Liver (tissue), 9 donors: ENCODE measurements around the gene CD6. TPM values are rescaled to one million over a fixed set of nuclear protein-coding genes. Genes with fewer than 3 reads are reported as not detected.

Experiments
- DNase-seq: peaks from one replicate; pipeline ENCODE4 v3.0.0-alpha.2; 2017; ENCODE audit warnings: low spot score
- H3K27ac ChIP-seq, 2 donors: one replicate each; pipeline ENCODE4 v1.7.0; 2013; ENCODE audit warnings: inconsistent platforms in 2 of 2, low read length in 2 of 2, control low read depth in 1 of 2, low read depth in 1 of 2, mild to moderate bottlenecking in 1 of 2
- H3K27me3 ChIP-seq, 4 donors: one replicate each; pipeline versions ENCODE4 v1.6.1 to v1.7.0; 2013; ENCODE audit warnings: low read length in 3 of 4, inconsistent platforms in 1 of 4, mild to moderate bottlenecking in 1 of 4, moderate library complexity in 1 of 4; ENCODE audit not compliant: control insufficient read depth in 4 of 4, insufficient read depth in 4 of 4
- H3K36me3 ChIP-seq, 4 donors: one replicate each; pipeline versions ENCODE4 v1.6.1 to v1.7.0; 2013; ENCODE audit warnings: low read length in 3 of 4, mild to moderate bottlenecking in 3 of 4, low read depth in 1 of 4, moderate library complexity in 1 of 4; ENCODE audit not compliant: control insufficient read depth in 4 of 4, insufficient read depth in 3 of 4
- H3K4me1 ChIP-seq, 4 donors: one replicate each; pipeline versions ENCODE4 v1.6.1 to v1.7.0; 2013; ENCODE audit warnings: low read length in 3 of 4, mild to moderate bottlenecking in 3 of 4, moderate library complexity in 1 of 4; ENCODE audit not compliant: control insufficient read depth in 4 of 4, insufficient read depth in 4 of 4
- H3K4me3 ChIP-seq, 3 donors: one replicate each; pipeline versions ENCODE4 v1.6.1 to v1.7.0; 2013; ENCODE audit warnings: low read length in 3 of 3, control low read depth in 1 of 3, low read depth in 1 of 3, mild to moderate bottlenecking in 1 of 3
- H3K9ac ChIP-seq, 2 donors: one replicate each; pipeline ENCODE4 v1.7.0; 2013; ENCODE audit warnings: low read length in 2 of 2, mild to moderate bottlenecking in 2 of 2, moderate library complexity in 2 of 2, control low read depth in 1 of 2, low read depth in 1 of 2
- H3K9me3 ChIP-seq, 4 donors: one replicate each; pipeline versions ENCODE4 v1.6.1 to v1.7.0; 2013; ENCODE audit warnings: low read length in 3 of 4; ENCODE audit not compliant: control insufficient read depth in 4 of 4
- ATF3 ChIP-seq: IDR thresholded peaks from 2 replicates; pipeline ENCODE4 v1.6.1; 2016; ENCODE audit warnings: antibody characterized with exemption
- EGR1 ChIP-seq, 2 donors: IDR thresholded peaks; 2 replicates each; pipeline ENCODE4 v1.6.1; 2016 to 2018; ENCODE audit warnings: antibody characterized with exemption in 2 of 2, low read depth in 2 of 2
- FOXA1 ChIP-seq: IDR thresholded peaks from 2 replicates; pipeline ENCODE4 v1.6.1; 2016; ENCODE audit warnings: antibody characterized with exemption
- FOXA2 ChIP-seq: IDR thresholded peaks from 2 replicates; pipeline ENCODE4 v1.6.1; 2016; ENCODE audit warnings: antibody characterized with exemption
- HNF4A ChIP-seq, 2 donors: conservative IDR thresholded peaks; 2 replicates each; pipeline ENCODE4 v1.6.1; 2016; ENCODE audit warnings: antibody characterized with exemption in 2 of 2, mild to moderate bottlenecking in 2 of 2
- HNF4G ChIP-seq: IDR thresholded peaks from 2 replicates; pipeline ENCODE4 v1.6.1; 2016; ENCODE audit warnings: antibody characterized with exemption
- JUND ChIP-seq, 2 donors: IDR thresholded peaks; 2 replicates each; pipeline ENCODE4 v1.6.1; 2016; ENCODE audit warnings: antibody characterized with exemption in 2 of 2
- NR2F2 ChIP-seq: IDR thresholded peaks from 2 replicates; pipeline ENCODE4 v1.6.1; 2016; ENCODE audit warnings: antibody characterized with exemption
- RAD21 ChIP-seq, 2 donors: IDR thresholded peaks; 2 replicates each; pipeline ENCODE4 v1.6.1; 2016; ENCODE audit warnings: antibody characterized with exemption in 2 of 2, mild to moderate bottlenecking in 2 of 2
- REST ChIP-seq: IDR thresholded peaks from 2 replicates; pipeline ENCODE4 v1.6.1; 2016; ENCODE audit warnings: antibody characterized with exemption, mild to moderate bottlenecking
- RXRA ChIP-seq, 2 donors: IDR thresholded peaks; 2 replicates each; pipeline ENCODE4 v1.6.1; 2017 to 2018; ENCODE audit warnings: antibody characterized with exemption in 2 of 2, mild to moderate bottlenecking in 1 of 2
- SP1 ChIP-seq: IDR thresholded peaks from 2 replicates; pipeline ENCODE4 v1.6.1; 2018; ENCODE audit warnings: antibody characterized with exemption, mild to moderate bottlenecking
- TAF1 ChIP-seq: conservative IDR thresholded peaks from 2 replicates; pipeline ENCODE4 v1.6.1; 2016; ENCODE audit warnings: antibody characterized with exemption, mild to moderate bottlenecking
- YY1 ChIP-seq: IDR thresholded peaks from 2 replicates; pipeline ENCODE4 v1.6.1; 2016; ENCODE audit warnings: antibody characterized with exemption, mild to moderate bottlenecking
- WGBS: extraction: QIAGEN DNeasy Blood & Tissue Kit; methylation state at CpG from one replicate; pipeline ENCODE4 v1.1.7; 2013; 5-methylcytosine and 5-hydroxymethylcytosine counted together
- polyA plus RNA-seq, 2 donors: library from polyadenylated mRNA; stranded (reverse) in 1 of 2; unstranded in 1 of 2; fragments of 200-250 nt in 1 of 2; fragments of >200 nt in 1 of 2; fragmentation: Nextera tagmentation in 1 of 2; extraction: Ambion mirVana in 1 of 2; gene quantifications; one replicate each; pipeline versions ENCODE4 v1.2.1 to v1.2.3, GENCODE V29; 2013 to 2015
- total RNA-seq, 2 donors: library from RNA; depleted of rRNA; stranded (reverse); fragments of >200 nt; gene quantifications; one replicate each; pipeline ENCODE4 v1.2.3, GENCODE V29; 2014
- TF ChIP-seq, protein P1 (sequence below): fragments of 150-350 bp; IDR thresholded peaks from 2 replicates; pipeline ENCODE4 v1.5.1; 2017; ENCODE audit warnings: improper control_type of control experiment, low read depth, low read length; ENCODE audit not compliant: missing input control
- TF ChIP-seq, protein P2 (sequence below): IDR thresholded peaks from 2 replicates; pipeline ENCODE4 v1.6.1; 2016; ENCODE audit warnings: antibody characterized with exemption
- TF ChIP-seq, protein P3 (sequence below): IDR thresholded peaks from 2 replicates; pipeline ENCODE4 v1.6.1; 2016; ENCODE audit warnings: antibody characterized with exemption
- donor health status: healthy.
- donor health status: healthy.
- donor health status: healthy.
- donor health status: healthy.
- donor health status: healthy.

Gene CD6
- total and polyA plus RNA-seq, 4 donors, result 0.31 to 0.59 (median 0.45) TPM

DNA sequence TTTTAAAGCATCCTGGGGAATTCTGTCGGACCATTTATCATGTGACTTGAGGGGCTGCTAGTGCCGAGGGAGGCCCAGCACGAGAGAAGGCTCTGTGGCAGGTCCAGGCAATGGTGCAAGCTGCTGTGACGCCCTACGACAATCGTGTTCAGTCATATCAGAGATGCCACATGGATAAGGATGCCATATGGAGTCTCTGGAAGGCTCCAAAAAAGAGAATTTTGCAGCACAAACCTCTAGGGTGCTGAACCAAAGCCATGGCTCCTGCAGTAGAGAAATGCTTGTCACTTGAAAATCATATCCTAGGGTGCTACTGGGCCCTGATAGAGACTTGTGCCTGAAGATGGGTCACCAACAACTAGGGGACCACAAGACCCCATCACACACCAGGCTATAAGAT lies 6.7 kb upstream of the CD6 start:
- Histone ChIP-seq H3K36me3 (no peaks in the 10 kb centered on the region), H3K9me3 (peaks cover 0 to 6% (median 0%) of the 10 kb centered on the region in 4 donors), H3K4me1 (peaks cover 0 to 2% (median 0%) of the 10 kb centered on the region in 4 donors), H3K27me3 (peaks cover 0 to 6% (median 0%) of the 10 kb centered on the region in 4 donors), H3K9ac (no peak overlapping the region), H3K4me3 (no peak overlapping the region), H3K27ac (no peak overlapping the region)
- 77% methylated on average over 6 of the region's 6 CpGs for WGBS
- no peak for DNase-seq
- TF ChIP-seq SP1 (no peak), RAD21 (IDR thresholded peaks at IDR 0.05) (no peak), FOXA2 (no peak), TAF1 (no peak), RXRA (IDR thresholded peaks at IDR 0.05) (no peak), YY1 (no peak), EGR1 (IDR thresholded peaks at IDR 0.05; ENCODE audit: low read depth in 2 of 2) (no peak), ATF3 (no peak), NR2F2 (no peak), HNF4A (conservative IDR thresholded peaks at IDR 0.05) (no peak), JUND (IDR thresholded peaks at IDR 0.05) (no peak), REST (no peak), HNF4G (no peak), FOXA1 (no peak)
- TF ChIP-seq, protein P1, sequence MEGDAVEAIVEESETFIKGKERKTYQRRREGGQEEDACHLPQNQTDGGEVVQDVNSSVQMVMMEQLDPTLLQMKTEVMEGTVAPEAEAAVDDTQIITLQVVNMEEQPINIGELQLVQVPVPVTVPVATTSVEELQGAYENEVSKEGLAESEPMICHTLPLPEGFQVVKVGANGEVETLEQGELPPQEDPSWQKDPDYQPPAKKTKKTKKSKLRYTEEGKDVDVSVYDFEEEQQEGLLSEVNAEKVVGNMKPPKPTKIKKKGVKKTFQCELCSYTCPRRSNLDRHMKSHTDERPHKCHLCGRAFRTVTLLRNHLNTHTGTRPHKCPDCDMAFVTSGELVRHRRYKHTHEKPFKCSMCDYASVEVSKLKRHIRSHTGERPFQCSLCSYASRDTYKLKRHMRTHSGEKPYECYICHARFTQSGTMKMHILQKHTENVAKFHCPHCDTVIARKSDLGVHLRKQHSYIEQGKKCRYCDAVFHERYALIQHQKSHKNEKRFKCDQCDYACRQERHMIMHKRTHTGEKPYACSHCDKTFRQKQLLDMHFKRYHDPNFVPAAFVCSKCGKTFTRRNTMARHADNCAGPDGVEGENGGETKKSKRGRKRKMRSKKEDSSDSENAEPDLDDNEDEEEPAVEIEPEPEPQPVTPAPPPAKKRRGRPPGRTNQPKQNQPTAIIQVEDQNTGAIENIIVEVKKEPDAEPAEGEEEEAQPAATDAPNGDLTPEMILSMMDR, result no peak
- TF ChIP-seq, protein P2, sequence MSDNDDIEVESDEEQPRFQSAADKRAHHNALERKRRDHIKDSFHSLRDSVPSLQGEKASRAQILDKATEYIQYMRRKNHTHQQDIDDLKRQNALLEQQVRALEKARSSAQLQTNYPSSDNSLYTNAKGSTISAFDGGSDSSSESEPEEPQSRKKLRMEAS, result no peak
- TF ChIP-seq, protein P3, sequence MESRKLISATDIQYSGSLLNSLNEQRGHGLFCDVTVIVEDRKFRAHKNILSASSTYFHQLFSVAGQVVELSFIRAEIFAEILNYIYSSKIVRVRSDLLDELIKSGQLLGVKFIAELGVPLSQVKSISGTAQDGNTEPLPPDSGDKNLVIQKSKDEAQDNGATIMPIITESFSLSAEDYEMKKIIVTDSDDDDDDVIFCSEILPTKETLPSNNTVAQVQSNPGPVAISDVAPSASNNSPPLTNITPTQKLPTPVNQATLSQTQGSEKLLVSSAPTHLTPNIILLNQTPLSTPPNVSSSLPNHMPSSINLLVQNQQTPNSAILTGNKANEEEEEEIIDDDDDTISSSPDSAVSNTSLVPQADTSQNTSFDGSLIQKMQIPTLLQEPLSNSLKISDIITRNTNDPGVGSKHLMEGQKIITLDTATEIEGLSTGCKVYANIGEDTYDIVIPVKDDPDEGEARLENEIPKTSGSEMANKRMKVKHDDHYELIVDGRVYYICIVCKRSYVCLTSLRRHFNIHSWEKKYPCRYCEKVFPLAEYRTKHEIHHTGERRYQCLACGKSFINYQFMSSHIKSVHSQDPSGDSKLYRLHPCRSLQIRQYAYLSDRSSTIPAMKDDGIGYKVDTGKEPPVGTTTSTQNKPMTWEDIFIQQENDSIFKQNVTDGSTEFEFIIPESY, result no peak

- no peak overlapping the region for H3K9ac ChIP-seq
- H3K27me3 ChIP-seq, result peaks cover 0 to 3% (median 0%) of the 10 kb centered on the region in 4 donors
- peaks cover 0 to 6% (median 0%) of the 10 kb centered on the region in 4 donors for H3K9me3 ChIP-seq
- WGBS, result 82% methylated on average over 4 of the region's 4 CpGs
- H3K4me3 ChIP-seq, result no peak overlapping the region
- DNase-seq, result no peak
- H3K36me3 ChIP-seq, result no peaks in the 10 kb centered on the region
- peaks cover 0 to 2% (median 0%) of the 10 kb centered on the region in 4 donors for H3K4me1 ChIP-seq
- H3K27ac ChIP-seq, result no peak overlapping the region
- TF ChIP-seq ATF3 (no peak), SP1 (no peak), EGR1 (IDR thresholded peaks at IDR 0.05; ENCODE audit: low read depth in 2 of 2) (no peak), TAF1 (no peak), HNF4A (conservative IDR thresholded peaks at IDR 0.05) (no peak), FOXA1 (no peak), REST (no peak), FOXA2 (no peak)
- TF ChIP-seq, protein P2, result no peak
- TF ChIP-seq, protein P1, result no peak
Measured at GRCh38 chr11:60966890-60967289, 4.6 kb upstream of the CD6 start.
